Keratinocyte (primary cell): ENCODE measurements around the gene NEK9. TPM values are rescaled to one million over a fixed set of nuclear protein-coding genes. Genes with fewer than 3 reads are reported as not detected.

Source experiments
- DNase-seq: peaks from one replicate; pipeline ENCODE4 v3.0.0-alpha.2; 2011; ENCODE audit warnings: low read depth, missing footprints, low spot score
- FAIRE-seq: peaks from 2 replicates; lab custom pipeline; 2011; peaks lifted over from hg19 to GRCh38; lab: Jason Lieb, UNC
- H2AFZ ChIP-seq: 2 replicates; pipeline ENCODE4 v1.6.0; 2012; ENCODE audit warnings: low read length, control low read depth, inconsistent platforms; ENCODE audit not compliant: control insufficient read depth
- H3K27ac ChIP-seq: 2 replicates; pipeline ENCODE4 v1.5.1; 2011; ENCODE audit warnings: low read length; ENCODE audit not compliant: control insufficient read depth, insufficient read depth
- H3K27me3 ChIP-seq: 3 replicates; pipeline ENCODE4 v1.6.0; 2011; ENCODE audit warnings: low read length; ENCODE audit not compliant: control insufficient read depth, insufficient read depth; ENCODE audit errors: extremely low read depth
- H3K36me3 ChIP-seq, 2 experiments: 2 replicates in 1 of 2; 3 replicates in 1 of 2; pipeline ENCODE4 v1.5.1; 2011; ENCODE audit warnings: low read length in 2 of 2, mild to moderate bottlenecking in 1 of 2; ENCODE audit not compliant: control insufficient read depth in 2 of 2, insufficient read depth in 2 of 2; ENCODE audit errors: extremely low read depth in 1 of 2
- H3K4me1 ChIP-seq: 3 replicates; pipeline ENCODE4 v1.5.1; 2011; ENCODE audit warnings: low read length; ENCODE audit not compliant: control insufficient read depth, insufficient read depth; ENCODE audit errors: extremely low read depth
- H3K4me2 ChIP-seq: 3 replicates; pipeline ENCODE4 v1.6.0; 2011; ENCODE audit warnings: low read depth, low read length; ENCODE audit not compliant: control insufficient read depth, insufficient read depth; ENCODE audit errors: extremely low read depth
- H3K4me3 ChIP-seq, 3 experiments: fragments of 200-600 bp in 1 of 3; sonication (generic) in 1 of 3; 2 replicates in 2 of 3; 3 replicates in 1 of 3; pipeline ENCODE4 v1.5.1; 2011 to 2016; ENCODE audit warnings: low read length in 3 of 3, mild to moderate bottlenecking in 3 of 3, control low read depth in 2 of 3, inconsistent platforms in 1 of 3, low read depth in 1 of 3, mixed read lengths in 1 of 3, mixed run types in 1 of 3, moderate library complexity in 1 of 3; ENCODE audit not compliant: control insufficient read depth in 2 of 3, insufficient read depth in 2 of 3; ENCODE audit errors: extremely low read depth in 1 of 3
- H3K79me2 ChIP-seq: 2 replicates; pipeline ENCODE4 v1.6.0; 2012; ENCODE audit warnings: low read length; ENCODE audit not compliant: control insufficient read depth, insufficient read depth
- H3K9ac ChIP-seq: 3 replicates; pipeline ENCODE4 v1.6.0; 2011; ENCODE audit warnings: low read length; ENCODE audit not compliant: control insufficient read depth, insufficient read depth; ENCODE audit errors: extremely low read depth
- H3K9me1 ChIP-seq: 3 replicates; pipeline ENCODE4 v1.6.0; 2011; ENCODE audit warnings: low read length; ENCODE audit not compliant: control insufficient read depth, insufficient read depth; ENCODE audit errors: extremely low read depth
- H3K9me3 ChIP-seq: 2 replicates; pipeline ENCODE4 v1.5.1; 2012; ENCODE audit warnings: low read depth, low read length; ENCODE audit not compliant: control insufficient read depth
- H4K20me1 ChIP-seq: 3 replicates; pipeline ENCODE4 v1.6.0; 2011; ENCODE audit warnings: low read length; ENCODE audit not compliant: control insufficient read depth, insufficient read depth; ENCODE audit errors: extremely low read depth
- CTCF ChIP-seq, 3 experiments: IDR thresholded peaks in 1 of 3; conservative IDR thresholded peaks in 1 of 3; optimal IDR thresholded peaks in 1 of 3; 2 replicates in 2 of 3; 3 replicates in 1 of 3; pipeline versions ENCODE3 to v1.5.1; 2011; ENCODE audit warnings: low read length in 3 of 3, mild to moderate bottlenecking in 3 of 3, moderate library complexity in 2 of 3, control low read depth in 1 of 3, inconsistent platforms in 1 of 3; ENCODE audit not compliant: insufficient read depth in 2 of 3; ENCODE audit errors: extremely low read depth in 1 of 3
- EZH2 ChIP-seq: IDR thresholded peaks from one replicate; pipeline ENCODE4 v1.6.1; 2012; ENCODE audit warnings: inconsistent platforms, mild to moderate bottlenecking, low read length, moderate library complexity
- dilution Hi-C: fragments of 300-500 bp; cut with MboI; formaldehyde crosslinking; loops from one replicate; pipeline ENCODE4 v1.7.0; 2020; ENCODE audit warnings: low sequenced_read_pairs; ENCODE audit not compliant: extremely low pct_ligation_motif_present
- polyA plus RNA-seq, 5 experiments: library from polyadenylated mRNA; depleted of rRNA in 3 of 5; stranded (reverse) in 3 of 5; stranded (forward) in 1 of 5; unstranded in 1 of 5; fragments of >200 nt; gene quantifications; 1 replicate in 1 of 5; 2 replicates in 3 of 5; 3 replicates in 1 of 5; pipeline versions ENCODE4 v1.2.1 to v1.2.3, GENCODE V29; 2011 to 2012; ENCODE audit warnings: missing spikeins in 2 of 5, low read depth in 1 of 5, low replicate concordance in 1 of 5

NEK9 gene
- polyA plus RNA-seq, 1 donor (not counting 4 experiments of a cell fraction or from before 2014, with no cell fraction given), result 43.7 TPM

GRCh38 chr14:75077794-75078193, 49.1 kb downstream of the NEK9 start:
- Histone ChIP-seq H3K27me3 (no peaks in the 10 kb centered on the region), H3K4me2 (no peak overlapping the region), H3K4me1 (no peaks in the 10 kb centered on the region), H3K36me3 (peaks cover 0 to 6% of the 10 kb centered on the region in 2 experiments), H3K9me3 (no peaks in the 10 kb centered on the region), H3K27ac (no peak overlapping the region), H2AFZ (no peak overlapping the region), H4K20me1 (no peaks in the 10 kb centered on the region), H3K4me3 (no peak overlapping the region), H3K9ac (no peak overlapping the region), H3K9me1 (no peaks in the 10 kb centered on the region), H3K79me2 (no peaks in the 10 kb centered on the region)
- FAIRE-seq, result no peak
- no peak for DNase-seq
- no peak for TF ChIP-seq EZH2
- TF ChIP-seq CTCF (optimal IDR thresholded peaks at IDR 0.05 in 1 of 3, IDR thresholded peaks at IDR 0.05 in 1 of 3, conservative IDR thresholded peaks at IDR 0.05 in 1 of 3; ENCODE audit: extremely low read depth in 1 of 3, insufficient read depth in 2 of 3, low read length in 3 of 3), result no peak
- dilution Hi-C loops, result no loop called here

- H3K9me1 ChIP-seq, result no peaks in the 10 kb centered on the region
- no peak for FAIRE-seq
- H3K79me2 ChIP-seq, result no peaks in the 10 kb centered on the region
- H3K4me3 ChIP-seq, result no peak overlapping the region
- H3K9ac ChIP-seq, result no peak overlapping the region
- no peaks in the 10 kb centered on the region for H3K9me3 ChIP-seq
- DNase-seq, result no peak
- dilution Hi-C loops, result no loop called here
- H4K20me1 ChIP-seq, result no peaks in the 10 kb centered on the region
- no peak overlapping the region for H3K27ac ChIP-seq
- H3K27me3 ChIP-seq, result no peaks in the 10 kb centered on the region
- H3K4me1 ChIP-seq, result peaks cover 22% of the 10 kb centered on the region
- H2AFZ ChIP-seq, result no peak overlapping the region
- no peaks in the 10 kb centered on the region for H3K36me3 ChIP-seq
- H3K4me2 ChIP-seq, result peak overlapping the region; percentile 99
- TF ChIP-seq CTCF (optimal IDR thresholded peaks at IDR 0.05 in 1 of 3, IDR thresholded peaks at IDR 0.05 in 1 of 3, conservative IDR thresholded peaks at IDR 0.05 in 1 of 3; ENCODE audit: extremely low read depth in 1 of 3, insufficient read depth in 2 of 3, low read length in 3 of 3) (no peak), EZH2 (no peak)
These were observed 56.5 kb downstream of the NEK9 start for GRCh38 chr14:75070383-75070782.
